Esophagus squamous epithelium (tissue), 4 donors: Measurements from ENCODE around the gene CA10.

ENCODE experiments used
- CTCF ChIP-seq, 6 experiments: fragments of 450-650 bp in 4 of 6; fragments of 200-600 bp in 2 of 6; sonication (generic) in 2 of 6; IDR thresholded peaks; one replicate each; pipeline ENCODE4 v1.5.1; 2016 to 2019; ENCODE audit warnings: antibody characterized with exemption in 6 of 6, mild to moderate bottlenecking in 4 of 6, moderate library complexity in 4 of 6
- POLR2A ChIP-seq, 4 donors: fragments of 450-650 bp; IDR thresholded peaks; one replicate each; pipeline ENCODE4 v1.6.1; 2017; ENCODE audit warnings: antibody characterized with exemption in 4 of 4, mild to moderate bottlenecking in 4 of 4, moderate library complexity in 3 of 4

DNA sequence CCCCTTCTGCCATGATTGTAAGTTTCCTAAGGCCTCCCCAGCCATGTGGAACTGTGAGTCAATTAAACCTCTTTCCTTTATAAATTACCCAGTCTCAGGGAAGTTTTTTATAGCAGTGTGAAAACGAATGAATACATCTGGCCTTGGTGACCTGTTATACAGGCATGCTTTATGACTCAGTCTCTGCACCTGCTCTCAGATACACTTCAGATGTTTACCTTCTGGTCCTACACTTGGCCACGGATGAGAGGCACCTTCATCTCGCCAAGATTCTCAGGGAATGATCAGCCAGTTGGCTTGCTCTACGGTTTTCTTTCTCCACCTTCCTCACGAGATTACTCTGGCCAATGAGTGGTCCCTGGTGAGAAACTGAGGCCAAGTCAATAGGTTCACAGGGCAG, 304.7 kb downstream of the CA10 start:
- TF ChIP-seq CTCF (IDR thresholded peaks at IDR 0.05) (no peak), POLR2A (IDR thresholded peaks at IDR 0.05) (no peak)
